GM18907 (cell line): Measurements from ENCODE around the gene ANAPC16.
"Not testable (repeated sequence)": the region's sequence is repeated elsewhere in the genome, so short reads cannot be mapped to it uniquely, and the experiment has no call there.

Experiments
- ATAC-seq: cut with Tn5 transposase; IDR thresholded peaks from one replicate; pipeline ENCODE4 v1.9.1; 2021; ENCODE audit warnings: mild to moderate bottlenecking, moderate library complexity; ENCODE audit not compliant: unreplicated experiment

The ANAPC16 gene

GRCh38 chr10:72211381-72211780 lies 4.4 kb upstream of the ANAPC16 start:
- not testable (repeated sequence) for ATAC-seq

- not testable (repeated sequence) for ATAC-seq
These were observed 4.0 kb upstream of the ANAPC16 start for GRCh38 chr10:72211832-72212231.

DNA sequence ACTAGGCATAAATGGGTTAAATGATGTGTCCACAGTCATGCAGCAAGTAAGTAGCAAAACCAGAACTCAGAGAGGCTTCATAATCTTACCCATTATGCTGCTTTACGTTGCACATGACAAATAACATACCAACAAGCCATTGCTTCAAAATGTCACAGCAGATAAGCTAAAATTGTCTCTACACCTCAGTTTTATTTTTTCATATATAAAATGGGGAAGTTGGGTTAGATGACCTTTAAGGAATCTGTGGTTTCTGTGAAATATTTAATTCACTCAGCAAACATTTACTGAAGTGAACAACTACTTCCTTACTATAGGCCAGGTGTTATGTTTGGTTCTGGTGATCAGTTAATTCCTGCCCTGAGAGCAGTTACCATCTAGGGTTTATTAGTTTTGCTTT lies 2.5 kb downstream of the ANAPC16 start:
- no peak for ATAC-seq

GRCh38 chr10:72218726-72219125 lies 2.9 kb downstream of the ANAPC16 start:
- no peak for ATAC-seq

- no peak for ATAC-seq
These were observed 3.5 kb downstream of the ANAPC16 start for GRCh38 chr10:72219235-72219814.

DNA sequence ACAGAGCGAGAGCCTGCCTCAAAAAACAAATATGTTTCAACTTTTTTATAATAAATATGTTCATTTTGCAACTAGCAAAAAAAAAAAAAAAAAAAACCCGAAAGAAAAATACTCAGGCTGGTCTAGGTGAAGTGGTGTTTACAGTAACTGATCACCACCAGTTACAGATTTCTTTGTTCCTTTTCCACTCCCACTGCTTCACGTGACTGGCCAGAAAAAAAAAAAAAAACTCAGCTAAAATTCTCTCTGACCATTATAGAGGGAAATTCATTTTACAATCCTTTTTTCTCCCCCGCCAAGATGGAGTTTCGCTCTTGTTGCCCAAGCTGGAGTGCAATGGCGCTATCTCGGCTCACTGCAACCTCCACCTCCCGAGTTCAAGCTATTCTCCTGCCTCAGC lies 4.8 kb downstream of the ANAPC16 start:
- no peak for ATAC-seq

DNA sequence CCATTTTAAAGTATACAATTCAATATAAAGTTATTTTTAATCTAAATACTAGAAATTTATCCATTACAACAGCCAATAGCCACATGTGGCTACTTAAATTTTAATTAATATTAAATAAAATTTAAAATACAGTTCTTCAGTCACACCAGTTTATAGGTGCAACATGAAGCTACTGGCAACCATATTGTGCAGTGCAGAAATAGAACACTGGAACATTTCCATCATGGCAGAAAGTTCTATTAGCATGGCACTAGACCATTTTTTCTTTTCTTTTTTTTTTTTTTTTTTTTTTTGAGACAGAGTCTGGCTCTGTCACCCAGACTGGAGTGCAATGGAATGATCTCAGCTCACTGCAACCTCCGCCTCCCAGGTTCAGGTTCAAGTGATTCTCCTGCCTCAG lies 5.5 kb downstream of the ANAPC16 start:
- no peak for ATAC-seq

GRCh38 chr10:72223743-72224101 lies 7.9 kb downstream of the ANAPC16 start:
- ATAC-seq: no peak

DNA sequence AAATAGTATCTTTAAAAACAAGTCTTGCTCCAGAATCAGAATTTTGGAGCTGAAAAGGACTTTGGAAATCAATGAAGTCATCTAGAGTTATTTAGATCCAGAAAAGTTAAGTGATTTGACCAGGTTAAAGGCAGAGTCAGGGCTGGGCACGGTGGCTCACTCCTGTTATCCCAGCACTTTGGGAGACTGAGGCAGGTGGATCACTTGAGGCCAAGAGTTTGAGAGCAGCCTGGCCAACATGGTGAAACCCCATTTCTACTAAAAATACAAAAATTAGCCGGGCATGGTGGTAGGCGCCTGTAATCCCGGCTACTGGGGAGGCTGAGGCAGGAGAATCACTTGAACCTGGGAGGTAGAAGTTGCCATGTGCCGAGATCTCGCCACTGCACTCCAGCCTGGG lies 8.4 kb downstream of the ANAPC16 start:
- not testable (repeated sequence) for ATAC-seq

DNA sequence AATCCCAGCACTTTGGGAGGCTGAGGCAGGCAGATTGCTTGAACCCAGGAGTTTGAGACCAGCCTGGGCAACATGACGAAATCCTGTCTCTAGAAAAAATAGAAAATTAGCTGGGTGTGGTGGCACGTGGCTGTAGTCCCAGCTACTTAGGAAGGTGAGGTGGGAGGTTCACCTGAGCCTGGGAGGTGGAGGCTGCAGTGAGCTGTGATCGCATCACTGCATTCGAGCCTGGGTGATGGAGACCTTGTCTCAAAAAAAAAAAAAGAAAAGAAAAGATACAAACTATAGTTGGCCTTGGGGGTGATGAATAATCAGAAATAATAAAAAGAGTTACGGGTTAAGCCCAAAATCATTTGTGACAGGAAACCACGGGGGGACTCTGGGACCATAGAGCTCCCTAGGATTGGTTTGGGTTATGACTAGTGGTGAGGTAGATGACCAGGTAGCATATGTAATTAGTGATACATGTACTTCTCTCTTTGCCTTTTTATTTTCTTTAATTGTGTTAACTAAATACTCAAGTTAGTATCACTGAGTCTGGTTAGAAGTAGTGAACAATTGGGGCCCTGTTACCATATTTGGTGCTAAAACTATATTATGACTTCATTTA lies 10.7 kb downstream of the ANAPC16 start:
- ATAC-seq: no peak

DNA sequence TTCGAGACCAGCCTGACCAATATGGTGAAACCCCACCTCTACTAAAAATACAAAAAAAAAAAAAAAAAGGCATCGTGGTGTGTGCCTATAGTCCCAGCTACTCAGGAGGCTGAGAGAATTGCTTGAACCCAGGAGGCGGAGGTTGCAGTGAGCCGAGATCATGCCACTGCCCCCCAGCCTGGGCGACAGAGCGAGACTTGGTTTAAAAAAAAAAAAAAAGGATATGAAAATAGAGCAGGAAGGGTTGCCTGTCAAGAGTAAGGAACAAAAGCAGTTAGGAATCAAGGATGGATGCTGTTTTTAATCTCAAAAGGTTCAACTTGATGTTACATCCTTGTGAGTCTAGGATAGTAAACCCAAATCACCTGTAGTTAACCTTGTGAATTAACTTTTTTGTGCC lies 12.0 kb downstream of the ANAPC16 start:
- ATAC-seq: no peak

- no peak for ATAC-seq
These were observed 12.5 kb downstream of the ANAPC16 start for GRCh38 chr10:72228318-72228751.

GRCh38 chr10:72229261-72230251 lies 13.7 kb downstream of the ANAPC16 start:
- ATAC-seq: no peak

DNA sequence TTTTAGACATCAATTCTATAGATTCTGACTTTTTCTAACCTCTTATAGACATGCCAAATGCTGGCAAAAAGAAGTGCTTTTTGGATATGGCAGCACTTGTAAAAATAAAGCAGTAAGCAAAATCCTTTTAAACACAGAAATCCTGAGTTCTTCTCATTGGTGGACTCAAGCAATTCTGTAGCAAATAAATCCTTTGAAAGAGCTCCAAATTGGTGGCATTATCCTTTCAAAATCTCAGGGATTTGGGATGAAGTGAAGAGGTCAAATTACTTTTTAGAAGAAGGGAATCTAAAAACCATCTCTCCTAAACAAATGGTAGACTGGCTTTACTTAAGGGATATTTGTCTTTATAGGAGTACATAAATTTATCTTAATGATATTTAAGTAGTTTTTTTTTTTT lies 17.8 kb downstream of the ANAPC16 start:
- no peak for ATAC-seq

DNA sequence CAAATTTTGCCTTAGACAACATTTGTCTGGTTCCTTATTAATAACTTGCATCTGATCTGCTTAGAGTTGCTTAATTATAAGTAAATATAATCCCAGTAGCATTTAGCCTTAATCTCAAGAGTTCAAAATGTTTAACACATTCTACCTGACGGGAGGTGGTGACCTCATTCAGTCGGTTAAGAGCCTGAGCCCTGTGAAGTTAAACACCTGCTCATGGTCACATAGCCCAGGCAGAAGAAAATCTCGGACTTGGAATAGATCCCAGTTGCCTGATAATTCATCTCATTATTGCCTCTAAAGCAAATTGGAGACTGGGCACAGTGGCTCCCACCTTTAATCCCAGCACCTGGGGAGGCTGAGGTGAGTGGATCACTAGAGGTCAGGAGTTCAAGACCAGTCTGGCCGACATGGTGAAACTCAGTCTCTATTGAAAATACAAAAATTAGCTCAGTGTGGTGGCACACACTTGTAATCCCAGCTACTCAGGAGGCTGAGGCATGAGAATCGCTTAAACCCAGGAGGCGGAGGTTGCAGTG lies 18.8 kb downstream of the ANAPC16 start:
- no peak for ATAC-seq

DNA sequence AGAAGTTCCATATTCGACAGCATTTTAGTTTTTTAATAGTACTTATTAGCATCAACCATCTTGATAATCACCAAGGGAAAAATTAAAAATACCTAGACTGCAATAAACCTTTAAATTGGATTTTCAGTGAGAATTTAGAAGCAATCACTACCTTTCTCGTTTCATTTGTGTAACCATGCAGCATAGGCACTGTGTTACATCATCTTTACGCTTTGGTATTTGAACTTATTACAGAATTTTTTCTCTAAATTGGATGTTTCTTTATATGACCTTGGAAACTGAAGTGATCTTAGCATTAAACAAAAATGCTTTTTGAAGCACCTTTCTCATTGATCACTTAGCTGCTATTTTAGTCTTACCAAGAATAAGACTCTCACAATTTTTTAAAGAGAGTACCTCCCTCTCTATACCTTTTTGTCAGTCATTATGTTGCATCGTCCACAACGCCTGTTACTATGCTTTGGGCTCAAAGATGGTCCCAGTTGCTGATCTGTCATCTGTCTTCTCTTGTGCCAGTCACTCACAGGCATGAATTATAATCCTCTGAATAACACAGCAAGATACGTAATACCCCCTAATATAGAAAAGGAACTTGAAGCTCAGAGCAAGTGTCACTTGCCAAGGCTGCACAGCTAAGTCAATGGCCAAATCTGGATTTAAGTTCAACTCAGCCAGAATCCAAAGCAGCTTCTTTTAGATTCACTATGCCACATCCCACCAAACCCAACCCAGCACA lies 19.9 kb downstream of the ANAPC16 start:
- ATAC-seq: no peak

- ATAC-seq: no peak
These were observed 22.8 kb downstream of the ANAPC16 start for GRCh38 chr10:72238392-72239175.

- no peak for ATAC-seq
These were observed 23.6 kb downstream of the ANAPC16 start for GRCh38 chr10:72239409-72239808.

- no peak for ATAC-seq
These were observed 24.6 kb downstream of the ANAPC16 start for GRCh38 chr10:72240371-72240770.

GRCh38 chr10:72241691-72242252 lies 26.0 kb downstream of the ANAPC16 start:
- no peak for ATAC-seq
